Measurements from ENCODE around the gene MED12L.
"Not testable (repeated sequence)": the region's sequence is repeated elsewhere in the genome, so short reads cannot be mapped to it uniquely, and the experiment has no call there.

Gene MED12L

DNA sequence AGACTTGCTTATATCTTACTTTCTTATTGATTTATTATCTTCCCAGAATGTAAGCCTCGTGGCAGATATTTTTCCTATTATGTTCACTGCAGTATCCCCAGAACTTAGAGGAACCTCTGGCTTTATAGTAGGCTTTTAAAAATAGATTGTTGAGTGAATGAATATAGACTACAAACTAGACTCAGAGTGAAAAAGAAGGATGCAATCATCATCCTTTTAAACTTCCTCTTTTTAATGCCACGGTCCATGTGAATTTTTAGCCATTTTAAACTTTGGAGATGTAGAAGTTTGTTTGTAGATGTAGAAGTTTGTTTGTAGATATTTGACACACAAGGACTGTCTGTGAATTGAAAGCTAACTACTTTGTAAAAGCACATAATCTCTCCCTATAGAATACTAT lies 306.3 kb downstream of the MED12L start:
- no peak overlapping the region for H3K4me3 ChIP-seq (ENCODE audit: insufficient read depth, low read depth, low read length, poor library complexity, severe bottlenecking)
- H3K36me3 ChIP-seq (ENCODE audit: control insufficient read depth, insufficient read depth, low read length), result no peaks in the 10 kb centered on the region
- H3K4me1 ChIP-seq (ENCODE audit: control insufficient read depth, insufficient read depth, low read length, poor library complexity, severe bottlenecking), result no peaks in the 10 kb centered on the region
- no peak overlapping the region for H3K27ac ChIP-seq (ENCODE audit: insufficient read depth, low read length, poor library complexity, severe bottlenecking)
- no peaks in the 10 kb centered on the region for H3K9me3 ChIP-seq (ENCODE audit: control insufficient read depth, low read length)
- no peak for DNase-seq
- H3K27me3 ChIP-seq (replicated peaks; ENCODE audit: control insufficient read depth, insufficient read depth, low read length, poor library complexity, severe bottlenecking), result no peaks in the 10 kb centered on the region

DNA sequence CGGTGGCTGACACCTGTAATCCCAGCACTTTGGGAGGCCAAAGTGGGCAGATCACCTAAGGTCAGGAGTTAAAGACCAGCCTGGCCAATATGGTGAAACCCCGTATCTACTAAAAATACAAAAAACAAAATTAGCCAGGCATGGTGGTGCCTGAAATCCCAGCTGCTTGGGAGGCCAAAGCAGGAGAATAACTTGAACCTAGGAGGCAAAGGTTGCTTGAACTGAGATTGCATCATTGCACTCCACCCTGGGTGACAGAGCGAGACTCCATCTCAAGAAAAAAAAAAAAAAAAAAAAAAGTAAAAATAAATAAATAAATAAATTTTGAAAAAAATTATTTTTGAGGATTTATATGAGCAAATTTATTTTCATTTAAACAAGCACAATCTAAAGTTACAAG lies 306.7 kb downstream of the MED12L start:
- H3K4me1 ChIP-seq (ENCODE audit: control insufficient read depth, insufficient read depth, low read length, poor library complexity, severe bottlenecking); H3K4me3 ChIP-seq (ENCODE audit: insufficient read depth, low read depth, low read length, poor library complexity, severe bottlenecking); H3K27me3 ChIP-seq (replicated peaks; ENCODE audit: control insufficient read depth, insufficient read depth, low read length, poor library complexity, severe bottlenecking); H3K27ac ChIP-seq (ENCODE audit: insufficient read depth, low read length, poor library complexity, severe bottlenecking); H3K9me3 ChIP-seq (ENCODE audit: control insufficient read depth, low read length); DNase-seq; H3K36me3 ChIP-seq (ENCODE audit: control insufficient read depth, insufficient read depth, low read length): not testable (repeated sequence)

DNA sequence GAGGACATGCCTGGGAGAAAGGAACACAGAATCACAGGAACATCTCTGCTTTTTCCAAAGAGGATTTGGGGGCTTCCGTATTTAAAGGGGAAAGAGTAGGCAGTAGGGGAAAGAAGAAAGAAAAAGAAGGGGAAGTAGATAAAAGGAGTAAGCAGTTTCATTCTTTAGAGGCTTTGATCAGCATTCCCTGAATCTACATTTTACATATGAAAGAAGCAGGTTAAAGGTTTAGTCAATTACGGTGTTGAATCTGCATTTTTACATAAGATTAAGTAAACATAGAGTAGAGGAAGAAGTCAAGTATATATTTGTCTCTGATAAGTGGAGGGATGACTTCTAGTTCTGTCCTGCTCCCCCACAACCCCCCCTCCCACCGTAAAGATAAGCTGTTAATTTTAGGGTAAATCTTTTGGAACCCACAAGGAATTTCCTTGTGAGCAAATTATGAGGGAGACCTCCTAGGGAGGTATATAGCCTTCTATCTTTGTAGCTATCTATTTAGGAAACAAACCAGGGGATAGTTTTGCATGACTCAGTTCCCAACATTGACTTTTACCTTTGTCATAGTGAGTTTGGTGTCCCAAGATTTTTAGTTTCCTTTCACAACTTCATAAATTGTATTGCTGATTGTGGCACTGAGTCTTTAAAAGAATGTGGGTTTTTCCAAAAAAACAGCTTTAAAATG lies 307.8 kb downstream of the MED12L start:
- Histone ChIP-seq H3K4me3 (ENCODE audit: insufficient read depth, low read depth, low read length, poor library complexity, severe bottlenecking) (no peak overlapping the region), H3K4me1 (ENCODE audit: control insufficient read depth, insufficient read depth, low read length, poor library complexity, severe bottlenecking) (no peaks in the 10 kb centered on the region), H3K27ac (ENCODE audit: insufficient read depth, low read length, poor library complexity, severe bottlenecking) (no peak overlapping the region), H3K27me3 (replicated peaks; ENCODE audit: control insufficient read depth, insufficient read depth, low read length, poor library complexity, severe bottlenecking) (no peaks in the 10 kb centered on the region), H3K36me3 (ENCODE audit: control insufficient read depth, insufficient read depth, low read length) (no peaks in the 10 kb centered on the region), H3K9me3 (ENCODE audit: control insufficient read depth, low read length) (no peaks in the 10 kb centered on the region)
- no peak for DNase-seq

DNA sequence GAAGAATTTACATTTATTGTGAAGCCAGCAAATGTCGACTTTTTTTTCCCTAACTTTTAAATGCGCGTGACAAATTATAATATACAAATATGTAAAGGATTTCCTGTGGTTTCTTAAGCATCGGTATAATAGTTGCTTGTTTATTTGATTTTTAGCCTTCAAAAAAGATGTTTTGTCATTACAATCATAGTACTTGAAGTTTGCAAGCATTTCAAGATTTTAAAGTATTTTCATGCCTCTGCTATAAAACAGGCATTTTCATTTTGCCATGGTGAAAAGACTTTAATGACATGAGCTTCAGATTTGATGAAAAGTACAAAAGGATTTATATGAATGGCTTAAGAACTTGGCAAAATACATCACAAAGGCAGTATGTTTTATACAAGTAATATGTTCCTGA lies 308.5 kb downstream of the MED12L start:
- H3K27ac ChIP-seq (ENCODE audit: insufficient read depth, low read length, poor library complexity, severe bottlenecking), result no peak overlapping the region
- H3K4me1 ChIP-seq (ENCODE audit: control insufficient read depth, insufficient read depth, low read length, poor library complexity, severe bottlenecking), result no peaks in the 10 kb centered on the region
- no peaks in the 10 kb centered on the region for H3K36me3 ChIP-seq (ENCODE audit: control insufficient read depth, insufficient read depth, low read length)
- no peaks in the 10 kb centered on the region for H3K9me3 ChIP-seq (ENCODE audit: control insufficient read depth, low read length)
- DNase-seq, result no peak
- no peaks in the 10 kb centered on the region for H3K27me3 ChIP-seq (replicated peaks; ENCODE audit: control insufficient read depth, insufficient read depth, low read length, poor library complexity, severe bottlenecking)
- H3K4me3 ChIP-seq (ENCODE audit: insufficient read depth, low read depth, low read length, poor library complexity, severe bottlenecking), result no peak overlapping the region

DNA sequence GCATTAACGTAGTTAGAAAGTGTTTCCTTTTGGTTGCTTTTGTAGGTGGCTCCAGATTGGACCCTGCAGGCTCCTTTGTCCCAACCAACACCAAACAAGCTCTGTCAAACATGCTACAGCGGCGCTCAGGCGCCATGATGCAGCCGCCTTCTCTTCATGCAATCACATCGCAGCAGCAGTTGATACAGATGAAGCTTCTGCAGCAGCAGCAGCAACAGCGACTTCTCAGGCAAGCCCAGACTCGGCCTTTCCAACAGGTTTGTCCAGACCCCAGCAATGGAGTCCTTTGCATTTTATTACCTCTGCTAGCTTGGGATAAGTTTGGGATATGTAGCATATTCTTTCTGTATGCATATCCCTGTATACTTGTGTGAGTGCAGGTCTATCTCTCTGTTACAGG lies 309.1 kb downstream of the MED12L start:
- Histone ChIP-seq H3K4me3 (ENCODE audit: insufficient read depth, low read depth, low read length, poor library complexity, severe bottlenecking) (no peak overlapping the region), H3K4me1 (ENCODE audit: control insufficient read depth, insufficient read depth, low read length, poor library complexity, severe bottlenecking) (no peaks in the 10 kb centered on the region), H3K27ac (ENCODE audit: insufficient read depth, low read length, poor library complexity, severe bottlenecking) (no peak overlapping the region), H3K27me3 (replicated peaks; ENCODE audit: control insufficient read depth, insufficient read depth, low read length, poor library complexity, severe bottlenecking) (no peaks in the 10 kb centered on the region), H3K36me3 (ENCODE audit: control insufficient read depth, insufficient read depth, low read length) (no peaks in the 10 kb centered on the region), H3K9me3 (ENCODE audit: control insufficient read depth, low read length) (no peaks in the 10 kb centered on the region)
- no peak for DNase-seq

DNA sequence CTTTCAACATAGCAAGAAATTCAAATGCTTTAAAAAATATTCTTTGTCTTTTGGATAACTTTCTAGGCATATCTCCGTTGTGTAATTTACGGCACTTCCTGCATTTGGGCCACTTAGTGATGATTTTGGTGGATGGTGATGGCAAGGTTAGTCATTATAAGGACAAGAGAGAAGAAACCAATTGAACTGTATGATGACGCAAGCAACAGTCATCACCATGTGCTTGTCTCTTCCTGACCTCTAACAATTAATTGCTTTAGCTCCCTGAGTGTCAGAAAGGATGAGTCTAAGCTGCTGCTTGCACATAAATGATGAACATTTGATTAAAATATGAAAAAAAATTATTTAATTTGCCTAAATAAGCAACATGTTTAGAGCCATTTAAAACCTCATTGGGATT lies 310.3 kb downstream of the MED12L start:
- H3K4me1 ChIP-seq (ENCODE audit: control insufficient read depth, insufficient read depth, low read length, poor library complexity, severe bottlenecking), result no peaks in the 10 kb centered on the region
- no peak for DNase-seq
- H3K4me3 ChIP-seq (ENCODE audit: insufficient read depth, low read depth, low read length, poor library complexity, severe bottlenecking), result no peak overlapping the region
- no peak overlapping the region for H3K27ac ChIP-seq (ENCODE audit: insufficient read depth, low read length, poor library complexity, severe bottlenecking)
- no peaks in the 10 kb centered on the region for H3K27me3 ChIP-seq (replicated peaks; ENCODE audit: control insufficient read depth, insufficient read depth, low read length, poor library complexity, severe bottlenecking)
- H3K36me3 ChIP-seq (ENCODE audit: control insufficient read depth, insufficient read depth, low read length), result no peaks in the 10 kb centered on the region
- H3K9me3 ChIP-seq (ENCODE audit: control insufficient read depth, low read length), result no peaks in the 10 kb centered on the region

DNA sequence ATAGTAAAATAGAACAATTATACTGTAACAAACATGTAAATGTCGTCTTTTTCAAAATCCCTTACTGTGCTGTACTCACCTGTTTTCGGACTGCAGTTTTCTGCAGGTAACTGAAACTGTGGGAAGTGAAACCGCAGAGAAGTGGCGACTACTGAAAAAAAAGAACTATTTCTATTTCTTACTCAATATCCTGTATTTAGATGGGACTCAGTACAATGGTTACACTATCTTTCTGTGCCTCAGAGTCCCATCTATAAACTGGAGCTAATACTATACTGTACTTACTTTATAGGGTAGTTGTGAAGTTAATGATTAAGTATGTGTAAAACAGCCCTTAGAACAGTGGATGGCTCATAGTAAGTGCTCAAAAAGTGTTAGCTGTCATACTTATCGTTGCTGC lies 313.4 kb downstream of the MED12L start:
- DNase-seq, result no peak
- no peak overlapping the region for H3K27ac ChIP-seq (ENCODE audit: insufficient read depth, low read length, poor library complexity, severe bottlenecking)

DNA sequence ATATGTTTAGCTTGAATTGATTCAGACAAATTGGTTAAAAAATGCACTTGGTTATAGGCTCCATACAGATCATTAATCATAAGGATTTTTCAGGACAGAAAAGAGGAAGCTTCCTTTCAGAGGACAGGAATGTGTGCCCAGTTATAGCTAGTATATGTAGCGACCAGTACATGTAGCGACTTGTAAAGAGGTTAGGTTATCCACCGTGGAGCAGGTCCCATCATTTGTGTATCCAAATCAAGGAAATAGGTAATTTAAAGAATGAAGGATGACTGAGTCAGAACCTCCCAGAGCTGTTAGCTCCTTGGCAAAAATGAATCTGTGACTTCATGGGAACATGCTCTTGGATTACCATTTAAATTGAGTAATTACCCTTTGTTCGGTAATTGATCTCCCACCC lies 314.9 kb downstream of the MED12L start:
- Histone ChIP-seq H3K4me1 (ENCODE audit: control insufficient read depth, insufficient read depth, low read length, poor library complexity, severe bottlenecking) (no peaks in the 10 kb centered on the region), H3K27me3 (replicated peaks; ENCODE audit: control insufficient read depth, insufficient read depth, low read length, poor library complexity, severe bottlenecking) (peaks cover under 1% of the 10 kb centered on the region), H3K4me3 (ENCODE audit: insufficient read depth, low read depth, low read length, poor library complexity, severe bottlenecking) (no peak overlapping the region), H3K27ac (ENCODE audit: insufficient read depth, low read length, poor library complexity, severe bottlenecking) (no peak overlapping the region), H3K9me3 (ENCODE audit: control insufficient read depth, low read length) (no peaks in the 10 kb centered on the region), H3K36me3 (ENCODE audit: control insufficient read depth, insufficient read depth, low read length) (no peaks in the 10 kb centered on the region)
- no peak for DNase-seq

More for the DNA sequence above, 313.4 kb downstream of the MED12L start:
- no peaks in the 10 kb centered on the region for H3K4me1 ChIP-seq (ENCODE audit: control insufficient read depth, insufficient read depth, low read length, poor library complexity, severe bottlenecking)
- no peak overlapping the region for H3K4me3 ChIP-seq (ENCODE audit: insufficient read depth, low read depth, low read length, poor library complexity, severe bottlenecking)
- no peaks in the 10 kb centered on the region for H3K9me3 ChIP-seq (ENCODE audit: control insufficient read depth, low read length)
- H3K36me3 ChIP-seq (ENCODE audit: control insufficient read depth, insufficient read depth, low read length), result no peaks in the 10 kb centered on the region
- H3K27me3 ChIP-seq (replicated peaks; ENCODE audit: control insufficient read depth, insufficient read depth, low read length, poor library complexity, severe bottlenecking), result no peaks in the 10 kb centered on the region

DNA sequence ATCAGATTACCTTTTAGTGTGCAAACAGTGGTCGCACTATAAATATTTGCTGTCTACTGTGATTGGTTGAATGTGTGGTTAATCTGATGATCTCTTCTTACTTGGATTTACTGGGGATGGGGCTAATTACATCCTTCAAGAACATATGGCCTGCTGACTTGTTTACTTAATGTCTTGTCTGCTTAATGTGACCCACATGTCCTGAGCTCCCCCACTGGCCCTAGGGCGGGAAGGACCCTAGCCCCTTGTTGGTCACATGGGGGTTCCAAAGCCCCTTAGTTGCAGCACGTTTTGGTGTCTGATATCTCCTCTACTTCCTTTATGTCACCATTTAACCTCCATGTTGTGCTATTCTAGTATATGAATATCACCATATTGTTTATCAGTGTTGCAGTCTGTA lies 316.9 kb downstream of the MED12L start:
- no peaks in the 10 kb centered on the region for H3K4me1 ChIP-seq (ENCODE audit: control insufficient read depth, insufficient read depth, low read length, poor library complexity, severe bottlenecking)
- H3K4me3 ChIP-seq (ENCODE audit: insufficient read depth, low read depth, low read length, poor library complexity, severe bottlenecking), result no peak overlapping the region
- H3K27me3 ChIP-seq (replicated peaks; ENCODE audit: control insufficient read depth, insufficient read depth, low read length, poor library complexity, severe bottlenecking), result peaks cover 2% of the 10 kb centered on the region
- no peaks in the 10 kb centered on the region for H3K9me3 ChIP-seq (ENCODE audit: control insufficient read depth, low read length)
- DNase-seq, result no peak
- H3K27ac ChIP-seq (ENCODE audit: insufficient read depth, low read length, poor library complexity, severe bottlenecking), result no peak overlapping the region
- H3K36me3 ChIP-seq (ENCODE audit: control insufficient read depth, insufficient read depth, low read length), result no peaks in the 10 kb centered on the region

DNA sequence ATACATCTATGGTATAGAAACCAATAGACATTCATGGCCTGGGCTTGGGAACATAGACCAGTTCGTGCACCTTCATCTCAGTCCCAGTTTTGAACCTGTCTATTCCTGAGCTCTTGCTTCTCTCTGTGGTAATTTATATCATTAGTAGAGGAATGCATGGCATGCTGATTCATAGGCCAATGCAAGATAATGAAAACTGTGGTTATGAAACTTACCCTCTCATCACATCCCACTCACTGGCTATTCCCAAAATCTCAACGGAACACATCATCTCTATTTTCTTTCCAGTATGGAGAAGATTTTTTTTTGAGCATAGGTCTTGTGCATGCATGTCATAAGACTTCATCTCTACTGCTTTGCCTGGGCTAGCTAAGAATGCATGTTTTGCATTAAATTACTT lies 317.8 kb downstream of the MED12L start:
- H3K9me3 ChIP-seq (ENCODE audit: control insufficient read depth, low read length), result no peaks in the 10 kb centered on the region
- no peak overlapping the region for H3K4me3 ChIP-seq (ENCODE audit: insufficient read depth, low read depth, low read length, poor library complexity, severe bottlenecking)
- H3K27ac ChIP-seq (ENCODE audit: insufficient read depth, low read length, poor library complexity, severe bottlenecking), result no peak overlapping the region
- peaks cover 2% of the 10 kb centered on the region for H3K27me3 ChIP-seq (replicated peaks; ENCODE audit: control insufficient read depth, insufficient read depth, low read length, poor library complexity, severe bottlenecking)
- no peaks in the 10 kb centered on the region for H3K4me1 ChIP-seq (ENCODE audit: control insufficient read depth, insufficient read depth, low read length, poor library complexity, severe bottlenecking)
- no peak for DNase-seq
- no peaks in the 10 kb centered on the region for H3K36me3 ChIP-seq (ENCODE audit: control insufficient read depth, insufficient read depth, low read length)
